Mesenteric fat pad (tissue), 1 donor: ENCODE measurements around the gene SAMHD1. TPM values are rescaled to one million over a fixed set of nuclear protein-coding genes. Genes with fewer than 3 reads are reported as not detected.
"Not testable (repeated sequence)": the region's sequence is repeated elsewhere in the genome, so short reads cannot be mapped to it uniquely, and the experiment has no call there.

Source experiments
- DNase-seq: peaks from one replicate; pipeline ENCODE4 v3.0.0-alpha.2; 2020; ENCODE audit warnings: low spot score
- total RNA-seq: library from RNA; stranded (reverse); fragmentation: NEBNext Ultra II Directional; extraction: Animal tissue kit (Norgen Biotek cat#: 25700); gene quantifications from one replicate; pipeline ENCODE4 v1.2.1, GENCODE V29; 2021
- donor health status: DM: yes; HTN: yes; CAD: no.

The SAMHD1 gene
- total RNA-seq, 1 donor from 2014 or later, result 280 TPM

DNA sequence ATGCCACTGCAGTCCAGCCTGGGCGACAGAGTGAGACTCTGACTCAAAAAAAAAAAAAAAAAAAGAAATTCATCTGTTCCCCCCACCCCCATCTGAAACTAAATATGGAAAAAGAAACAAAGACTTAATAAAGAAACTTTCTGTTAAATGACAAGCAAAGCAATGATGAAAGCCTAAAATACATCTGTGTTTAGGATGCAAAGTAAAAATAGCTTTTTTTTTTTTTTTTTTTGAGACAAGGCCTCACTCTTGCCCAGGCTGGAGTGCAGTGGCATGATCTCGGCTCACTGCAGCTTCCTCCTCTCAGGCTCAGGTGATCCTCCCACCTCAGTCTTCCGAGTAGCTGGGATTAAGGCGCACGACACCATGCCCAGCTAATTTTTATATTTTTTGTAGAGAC is 76.4 kb downstream of the SAMHD1 start:
- DNase-seq, result not testable (repeated sequence)

- no peak for DNase-seq
These were observed 77.9 kb downstream of the SAMHD1 start for GRCh38 chr20:36873498-36874189.

GRCh38 chr20:36872852-36873251 is 78.7 kb downstream of the SAMHD1 start:
- no peak for DNase-seq

GRCh38 chr20:36871640-36872570 is 79.6 kb downstream of the SAMHD1 start:
- DNase-seq, result no peak

- DNase-seq, result no peak
These were observed 84.6 kb downstream of the SAMHD1 start for GRCh38 chr20:36866681-36867495.

- DNase-seq, result no peak
These were observed 85.3 kb downstream of the SAMHD1 start for GRCh38 chr20:36866164-36866563.

GRCh38 chr20:36865861-36866149 is 85.7 kb downstream of the SAMHD1 start:
- no peak for DNase-seq

- no peak for DNase-seq
These were observed 86.2 kb downstream of the SAMHD1 start for GRCh38 chr20:36865076-36865860.

GRCh38 chr20:36862857-36863668 is 88.4 kb downstream of the SAMHD1 start:
- DNase-seq, result no peak

GRCh38 chr20:36861875-36862801 is 89.4 kb downstream of the SAMHD1 start:
- no peak for DNase-seq

- no peak for DNase-seq
These were observed 90.0 kb downstream of the SAMHD1 start for GRCh38 chr20:36861625-36861874.

GRCh38 chr20:36860811-36861624 is 90.5 kb downstream of the SAMHD1 start:
- DNase-seq, result no peak

GRCh38 chr20:36860339-36860738 is 91.2 kb downstream of the SAMHD1 start:
- DNase-seq, result no peak

DNA sequence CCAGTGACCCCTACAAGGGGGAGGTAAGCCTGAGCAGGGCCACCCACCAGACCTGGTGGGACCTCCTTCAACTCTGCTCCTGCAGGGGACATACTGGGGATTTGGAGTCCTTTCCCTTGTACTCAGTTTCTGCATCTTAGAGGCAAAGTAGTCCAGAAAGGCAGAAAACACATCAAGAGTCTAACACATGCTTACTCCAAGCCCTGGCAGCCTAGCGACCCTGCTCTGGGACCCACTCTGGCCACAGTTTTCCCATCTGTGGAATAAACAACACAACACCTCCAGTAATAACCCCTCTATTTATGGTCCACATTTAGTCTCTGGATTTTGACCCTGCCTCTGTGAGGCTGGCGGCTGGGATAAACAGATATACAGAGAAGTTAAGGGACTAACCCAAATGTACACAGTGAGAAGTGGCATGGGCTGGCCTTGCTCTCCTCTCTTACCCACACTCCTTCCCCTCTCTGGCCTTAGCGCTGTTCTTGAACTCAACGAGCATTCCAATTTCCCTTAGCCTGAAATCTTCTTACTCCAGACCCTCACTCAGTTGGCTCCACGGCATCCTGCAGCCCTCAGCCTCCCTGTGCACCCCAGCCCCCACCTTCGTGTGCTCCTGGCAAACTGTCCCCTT is 91.7 kb downstream of the SAMHD1 start:
- no peak for DNase-seq

- DNase-seq, result no peak
These were observed 92.3 kb downstream of the SAMHD1 start for GRCh38 chr20:36859282-36859555.

GRCh38 chr20:36856691-36857635 is 94.5 kb downstream of the SAMHD1 start:
- DNase-seq, result no peak

- no peak for DNase-seq
These were observed 95.3 kb downstream of the SAMHD1 start for GRCh38 chr20:36856195-36856594.
